Subcutaneous abdominal adipose tissue (tissue), 5 donors: ENCODE results near the gene WNK2.

ENCODE experiments used
- H3K27ac ChIP-seq: one replicate; pipeline ENCODE4 v1.7.0; 2013; ENCODE audit warnings: low read depth, mild to moderate bottlenecking, inconsistent platforms, low read length, moderate library complexity
- H3K27me3 ChIP-seq, 5 donors: one replicate each; pipeline ENCODE4 v1.7.0; 2013; ENCODE audit warnings: low read length in 5 of 5, inconsistent platforms in 1 of 5; ENCODE audit not compliant: control insufficient read depth in 5 of 5, insufficient read depth in 4 of 5
- H3K36me3 ChIP-seq, 5 donors: one replicate each; pipeline ENCODE4 v1.7.0; 2013; ENCODE audit warnings: low read length in 5 of 5; ENCODE audit not compliant: control insufficient read depth in 5 of 5, insufficient read depth in 5 of 5
- H3K4me1 ChIP-seq, 5 donors: one replicate each; pipeline ENCODE4 v1.7.0; 2013; ENCODE audit warnings: low read length in 5 of 5, mild to moderate bottlenecking in 3 of 5, moderate library complexity in 1 of 5; ENCODE audit not compliant: control insufficient read depth in 5 of 5, insufficient read depth in 5 of 5
- H3K4me3 ChIP-seq, 5 donors: one replicate each; pipeline ENCODE4 v1.7.0; 2013; ENCODE audit warnings: low read length in 5 of 5, low read depth in 1 of 5
- H3K9ac ChIP-seq, 5 donors: one replicate each; pipeline ENCODE4 v1.7.0; 2013; ENCODE audit warnings: low read length in 5 of 5, mild to moderate bottlenecking in 4 of 5, moderate library complexity in 3 of 5
- H3K9me3 ChIP-seq, 5 donors: one replicate each; pipeline ENCODE4 v1.7.0; 2013; ENCODE audit warnings: low read length in 5 of 5; ENCODE audit not compliant: control insufficient read depth in 5 of 5
- donor health status: healthy.
- donor health status: healthy.
- donor health status: healthy.
- donor health status: healthy.
- donor health status: healthy.

Gene WNK2

GRCh38 chr9:93278144-93278543 is 94.2 kb downstream of the WNK2 start:
- H3K9me3 ChIP-seq, result peaks cover 0 to 6% (median 0%) of the 10 kb centered on the region in 5 donors
- no peaks in the 10 kb centered on the region for H3K4me1 ChIP-seq
- no peak overlapping the region for H3K9ac ChIP-seq
- H3K27ac ChIP-seq, result no peak overlapping the region
- no peaks in the 10 kb centered on the region for H3K36me3 ChIP-seq
- H3K4me3 ChIP-seq, result no peak overlapping the region
- no peaks in the 10 kb centered on the region for H3K27me3 ChIP-seq

DNA sequence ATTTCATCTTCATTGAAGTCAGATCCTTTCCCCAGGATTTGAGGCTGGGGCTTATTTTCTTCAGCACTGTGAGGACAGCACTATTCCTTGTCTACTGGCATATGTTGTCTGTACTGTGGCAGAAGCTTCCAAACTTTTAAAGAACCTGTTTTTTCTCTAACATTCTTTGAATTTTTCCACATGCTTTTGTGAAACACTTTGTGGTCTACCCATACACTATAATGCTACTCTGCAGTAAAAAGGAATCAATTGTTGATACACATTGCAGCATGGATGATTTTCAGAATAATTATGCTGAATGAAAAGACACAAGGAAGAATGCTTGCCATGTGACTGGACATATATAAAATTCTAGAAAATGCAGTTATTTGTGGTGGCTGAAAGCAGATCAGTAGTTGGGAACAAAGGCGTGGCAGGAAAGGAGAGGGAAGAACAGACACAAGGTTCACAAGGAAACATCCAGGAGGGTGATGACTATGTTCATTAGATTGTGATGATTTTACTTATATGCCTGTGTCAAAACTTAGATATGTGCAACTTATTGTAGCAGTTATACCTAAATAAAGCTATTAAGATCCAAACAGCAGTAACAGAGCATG is 96.8 kb downstream of the WNK2 start:
- H3K36me3 ChIP-seq, result no peaks in the 10 kb centered on the region
- H3K27ac ChIP-seq, result no peak overlapping the region
- peaks cover 0 to 2% (median 0%) of the 10 kb centered on the region in 5 donors for H3K27me3 ChIP-seq
- no peaks in the 10 kb centered on the region for H3K9me3 ChIP-seq
- H3K9ac ChIP-seq, result no peak overlapping the region
- no peaks in the 10 kb centered on the region for H3K4me1 ChIP-seq
- no peak overlapping the region for H3K4me3 ChIP-seq

DNA sequence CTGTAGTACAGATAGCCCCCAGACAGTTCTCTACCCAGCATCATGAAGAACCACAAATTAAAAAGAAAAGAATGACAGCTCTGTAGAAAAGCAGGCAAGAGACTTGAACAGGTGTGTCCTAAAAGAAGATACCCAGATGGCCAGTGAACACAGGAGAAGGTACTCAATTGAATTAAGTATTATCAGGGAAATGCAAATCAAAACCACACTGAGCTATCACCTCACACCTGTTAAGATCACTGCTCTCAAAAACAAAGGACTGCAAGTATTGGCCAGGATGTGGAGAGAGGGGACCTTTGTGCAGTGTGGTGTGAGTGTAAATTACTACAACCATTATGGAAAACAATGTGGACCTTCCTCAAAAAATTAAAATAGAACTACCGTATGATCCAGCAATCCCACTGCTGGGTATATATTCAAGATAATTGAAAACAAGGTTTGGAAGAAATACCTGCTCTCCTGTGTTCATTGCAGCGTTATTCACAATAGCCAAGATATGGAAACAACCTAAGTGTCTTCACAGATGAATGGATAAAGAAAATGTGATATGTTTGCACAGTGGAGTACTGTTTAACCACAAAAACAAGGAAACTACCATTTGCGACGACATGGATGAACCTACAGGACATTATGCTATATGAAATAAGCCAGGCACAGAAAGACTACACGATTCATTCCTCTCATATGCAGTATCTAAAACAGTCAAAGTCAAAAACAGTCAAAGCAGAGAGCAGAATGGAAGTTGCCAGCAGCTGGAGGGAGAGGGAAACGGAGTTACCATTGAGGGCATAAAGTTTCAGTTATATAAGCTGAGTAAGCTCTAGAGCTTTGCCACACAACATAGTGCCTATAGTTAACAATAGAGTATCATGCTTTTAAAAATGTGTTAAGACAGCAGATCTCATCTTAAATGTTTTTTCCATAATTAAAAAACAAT is 102.6 kb downstream of the WNK2 start:
- H3K9ac ChIP-seq, result no peak overlapping the region
- H3K36me3 ChIP-seq, result no peaks in the 10 kb centered on the region
- H3K4me3 ChIP-seq, result no peak overlapping the region
- no peak overlapping the region for H3K27ac ChIP-seq
- no peaks in the 10 kb centered on the region for H3K9me3 ChIP-seq
- H3K27me3 ChIP-seq, result peaks cover 2 to 14% (median 3%) of the 10 kb centered on the region in 5 donors
- no peaks in the 10 kb centered on the region for H3K4me1 ChIP-seq

DNA sequence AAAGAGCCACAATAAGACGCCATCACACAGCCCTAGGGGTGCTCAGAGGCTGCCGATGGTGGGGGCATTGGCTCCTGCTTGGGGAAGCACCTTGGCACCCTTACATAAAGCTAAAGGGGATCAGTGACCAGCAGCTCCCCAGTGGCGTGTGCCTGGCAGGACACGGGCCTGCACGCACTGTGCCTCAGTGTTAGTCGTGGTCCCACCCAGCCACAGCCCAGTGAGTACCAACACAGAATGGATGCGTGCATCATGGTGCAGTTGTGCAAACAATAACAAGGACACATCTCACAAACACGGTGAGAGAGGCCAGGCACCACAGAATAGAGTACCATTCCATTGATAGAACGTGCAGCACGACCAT is 103.2 kb downstream of the WNK2 start:
- H3K9me3 ChIP-seq, result no peaks in the 10 kb centered on the region

DNA sequence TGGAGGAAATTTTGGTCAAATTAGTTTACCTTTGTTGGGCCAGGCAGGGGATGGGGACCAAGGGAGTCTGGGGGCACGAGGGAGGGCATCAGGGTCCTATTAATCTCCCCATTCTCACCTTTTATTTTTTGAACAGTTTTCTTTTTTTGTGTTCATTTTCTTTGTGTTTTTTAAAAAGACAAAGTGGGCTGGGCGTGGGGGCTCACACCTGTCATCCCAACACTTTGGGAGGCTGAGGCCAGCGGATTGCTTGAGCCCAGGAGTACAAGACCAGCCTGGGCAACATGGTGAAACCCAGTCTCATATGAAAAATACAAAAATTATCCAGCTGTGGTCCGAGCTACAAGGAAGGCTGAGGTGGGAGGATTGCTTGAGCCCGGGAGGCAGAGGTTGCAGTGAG is 103.7 kb downstream of the WNK2 start:
- H3K4me3 ChIP-seq, result no peak overlapping the region

More for the DNA sequence above, 103.2 kb downstream of the WNK2 start:
- H3K4me3 ChIP-seq, result no peak overlapping the region
- no peaks in the 10 kb centered on the region for H3K4me1 ChIP-seq
- H3K27ac ChIP-seq, result no peak overlapping the region
- no peak overlapping the region for H3K9ac ChIP-seq
- H3K36me3 ChIP-seq, result no peaks in the 10 kb centered on the region
- peaks cover 3 to 14% (median 5%) of the 10 kb centered on the region in 5 donors for H3K27me3 ChIP-seq

DNA sequence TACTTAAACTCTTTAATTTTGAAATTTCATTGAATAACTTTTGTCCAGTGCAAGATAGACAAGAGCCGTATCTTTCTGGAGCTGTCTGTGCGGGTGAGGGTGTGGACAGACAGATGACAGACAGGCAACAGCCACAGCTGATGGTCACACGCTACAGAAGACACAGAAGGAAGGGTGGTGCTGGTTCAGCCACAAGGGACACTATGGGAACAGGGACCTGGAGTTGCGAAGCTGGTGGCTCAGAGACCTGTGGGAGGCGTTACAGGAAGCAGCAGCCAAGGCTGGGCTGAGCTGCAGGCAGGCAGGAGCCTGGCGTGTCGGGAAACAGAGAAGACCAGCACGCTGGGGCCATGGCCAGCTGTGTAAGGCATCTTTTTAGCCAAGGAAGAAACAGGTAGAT is 104.4 kb downstream of the WNK2 start:
- H3K9ac ChIP-seq, result no peak overlapping the region
- no peaks in the 10 kb centered on the region for H3K9me3 ChIP-seq
- no peaks in the 10 kb centered on the region for H3K4me1 ChIP-seq
- H3K27ac ChIP-seq, result no peak overlapping the region
- H3K36me3 ChIP-seq, result no peaks in the 10 kb centered on the region
- H3K4me3 ChIP-seq, result no peak overlapping the region
- H3K27me3 ChIP-seq, result peaks cover 3 to 19% (median 5%) of the 10 kb centered on the region in 5 donors

More for the DNA sequence above, 103.7 kb downstream of the WNK2 start:
- Histone ChIP-seq H3K27ac (no peak overlapping the region), H3K4me1 (no peaks in the 10 kb centered on the region), H3K9me3 (no peaks in the 10 kb centered on the region), H3K27me3 (peaks cover 3 to 15% (median 5%) of the 10 kb centered on the region in 5 donors), H3K36me3 (no peaks in the 10 kb centered on the region), H3K9ac (no peak overlapping the region)

- peaks cover 3 to 26% (median 5%) of the 10 kb centered on the region in 5 donors for H3K27me3 ChIP-seq
- no peaks in the 10 kb centered on the region for H3K4me1 ChIP-seq
- no peaks in the 10 kb centered on the region for H3K36me3 ChIP-seq
- H3K27ac ChIP-seq, result no peak overlapping the region
- H3K9me3 ChIP-seq, result no peaks in the 10 kb centered on the region
- no peak overlapping the region for H3K9ac ChIP-seq
- no peak overlapping the region for H3K4me3 ChIP-seq
Measured at GRCh38 chr9:93288891-93289883, 105.2 kb downstream of the WNK2 start.

DNA sequence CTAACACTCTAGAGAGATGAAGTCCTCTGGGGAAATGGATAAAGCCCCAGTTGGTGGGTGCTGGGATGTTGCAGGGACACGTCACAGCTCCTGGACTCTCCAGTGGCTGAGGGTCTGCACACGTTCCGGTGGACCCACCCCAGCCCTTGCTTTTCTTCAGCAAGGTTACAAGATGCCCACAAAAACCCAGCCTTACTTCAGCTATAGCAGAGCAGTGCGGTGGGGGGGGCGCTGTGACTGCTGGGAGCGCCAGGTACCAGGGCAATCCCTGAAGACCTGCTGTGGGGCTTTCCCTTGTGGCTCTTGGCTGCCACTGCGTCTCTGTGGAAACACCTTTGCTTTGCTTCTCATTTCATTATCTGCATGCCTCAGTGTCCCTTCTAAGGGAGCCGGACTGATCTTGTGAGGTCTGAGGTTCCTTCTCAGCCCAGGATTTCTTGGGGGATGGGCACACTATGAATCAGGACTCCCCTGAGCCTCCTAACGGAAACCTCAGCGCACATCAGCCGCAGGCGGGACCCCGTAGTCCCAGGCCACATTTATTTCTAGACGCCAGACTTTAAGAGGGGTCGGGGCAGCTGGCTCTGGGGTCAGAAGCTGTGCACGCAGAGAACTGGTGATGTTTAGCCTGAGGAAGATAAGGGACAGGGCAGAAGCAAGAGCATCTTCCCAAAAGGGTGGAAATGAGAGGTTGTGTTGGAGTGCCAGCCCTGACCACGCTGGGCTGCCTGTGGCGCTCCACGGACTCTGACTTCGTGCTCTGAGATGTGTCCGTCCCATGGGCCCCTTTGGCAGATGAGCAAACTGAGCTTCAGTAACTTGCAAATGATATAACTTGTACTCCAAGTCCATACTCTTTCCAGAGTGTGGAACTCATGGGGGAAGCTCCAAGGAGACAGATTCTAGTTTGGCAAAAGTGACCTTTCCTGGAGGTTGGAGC is 106.8 kb downstream of the WNK2 start:
- Histone ChIP-seq H3K4me3 (no peak overlapping the region), H3K4me1 (peaks cover 0 to 3% (median 0%) of the 10 kb centered on the region in 5 donors), H3K9ac (no peak overlapping the region), H3K9me3 (no peaks in the 10 kb centered on the region), H3K27ac (no peak overlapping the region), H3K27me3 (peaks cover 3 to 30% (median 8%) of the 10 kb centered on the region in 5 donors), H3K36me3 (no peaks in the 10 kb centered on the region)
